AG09309 (cell line): ENCODE measurements around the gene YAP1.

Experiments used
- DNase-seq: peaks from one replicate; pipeline ENCODE4 v3.0.0-alpha.2; 2010; ENCODE audit warnings: low read depth
- H3K4me3 ChIP-seq: 2 replicates; pipeline ENCODE4 v1.5.1; 2011; ENCODE audit warnings: mild to moderate bottlenecking, low read depth, low read length, moderate library complexity; ENCODE audit not compliant: control insufficient read depth
- TF ChIP-seq, protein P1 (sequence below): IDR thresholded peaks from 2 replicates; pipeline ENCODE4 v1.5.1; 2011; ENCODE audit warnings: mild to moderate bottlenecking, low read depth, low read length, inconsistent platforms; ENCODE audit not compliant: insufficient read depth, control insufficient read depth; ENCODE audit errors: missing control alignments

The YAP1 gene

GRCh38 chr11:102179371-102179770, 69.1 kb downstream of the YAP1 start:
- H3K4me3 ChIP-seq: no peak overlapping the region
- no peak for DNase-seq
- TF ChIP-seq, protein P1, sequence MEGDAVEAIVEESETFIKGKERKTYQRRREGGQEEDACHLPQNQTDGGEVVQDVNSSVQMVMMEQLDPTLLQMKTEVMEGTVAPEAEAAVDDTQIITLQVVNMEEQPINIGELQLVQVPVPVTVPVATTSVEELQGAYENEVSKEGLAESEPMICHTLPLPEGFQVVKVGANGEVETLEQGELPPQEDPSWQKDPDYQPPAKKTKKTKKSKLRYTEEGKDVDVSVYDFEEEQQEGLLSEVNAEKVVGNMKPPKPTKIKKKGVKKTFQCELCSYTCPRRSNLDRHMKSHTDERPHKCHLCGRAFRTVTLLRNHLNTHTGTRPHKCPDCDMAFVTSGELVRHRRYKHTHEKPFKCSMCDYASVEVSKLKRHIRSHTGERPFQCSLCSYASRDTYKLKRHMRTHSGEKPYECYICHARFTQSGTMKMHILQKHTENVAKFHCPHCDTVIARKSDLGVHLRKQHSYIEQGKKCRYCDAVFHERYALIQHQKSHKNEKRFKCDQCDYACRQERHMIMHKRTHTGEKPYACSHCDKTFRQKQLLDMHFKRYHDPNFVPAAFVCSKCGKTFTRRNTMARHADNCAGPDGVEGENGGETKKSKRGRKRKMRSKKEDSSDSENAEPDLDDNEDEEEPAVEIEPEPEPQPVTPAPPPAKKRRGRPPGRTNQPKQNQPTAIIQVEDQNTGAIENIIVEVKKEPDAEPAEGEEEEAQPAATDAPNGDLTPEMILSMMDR: no peak

- no peak for DNase-seq
- TF ChIP-seq, protein P1: no peak
These were observed 74.2 kb downstream of the YAP1 start for GRCh38 chr11:102184269-102184987.

DNA sequence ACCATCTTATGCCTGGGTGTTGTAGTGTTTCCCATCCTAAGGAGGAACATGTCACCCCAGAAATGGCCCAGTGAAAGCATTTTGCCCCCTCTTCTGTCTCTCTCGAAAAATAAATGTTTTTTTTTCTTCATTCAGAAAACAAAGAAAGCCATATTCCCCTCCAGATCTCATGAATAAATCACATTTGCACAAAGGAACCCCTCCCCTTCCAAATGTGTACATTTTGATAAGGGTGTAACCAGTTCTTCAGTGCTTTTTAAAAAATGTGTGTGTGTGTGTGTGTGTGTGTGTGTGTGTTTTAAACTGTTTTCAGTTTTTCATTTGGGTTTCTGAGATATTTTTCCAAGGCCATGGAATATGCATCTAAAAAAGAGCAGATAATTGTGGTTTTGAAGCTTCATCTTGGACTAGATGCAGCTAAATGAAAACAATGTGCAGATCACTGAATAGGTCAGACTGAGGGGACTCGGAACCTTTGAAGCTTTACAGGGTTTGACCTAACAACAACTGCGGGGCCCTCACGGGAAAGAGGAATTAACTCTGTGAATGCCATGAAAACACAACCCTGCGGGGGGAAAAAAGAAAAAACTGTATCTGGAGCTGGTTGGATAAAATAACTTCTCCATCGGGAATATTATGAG, 76.4 kb downstream of the YAP1 start:
- TF ChIP-seq, protein P1: no peak
- no peak overlapping the region for H3K4me3 ChIP-seq
- no peak for DNase-seq

More at GRCh38 chr11:102184269-102184987, 74.2 kb downstream of the YAP1 start:
- no peak overlapping the region for H3K4me3 ChIP-seq

DNA sequence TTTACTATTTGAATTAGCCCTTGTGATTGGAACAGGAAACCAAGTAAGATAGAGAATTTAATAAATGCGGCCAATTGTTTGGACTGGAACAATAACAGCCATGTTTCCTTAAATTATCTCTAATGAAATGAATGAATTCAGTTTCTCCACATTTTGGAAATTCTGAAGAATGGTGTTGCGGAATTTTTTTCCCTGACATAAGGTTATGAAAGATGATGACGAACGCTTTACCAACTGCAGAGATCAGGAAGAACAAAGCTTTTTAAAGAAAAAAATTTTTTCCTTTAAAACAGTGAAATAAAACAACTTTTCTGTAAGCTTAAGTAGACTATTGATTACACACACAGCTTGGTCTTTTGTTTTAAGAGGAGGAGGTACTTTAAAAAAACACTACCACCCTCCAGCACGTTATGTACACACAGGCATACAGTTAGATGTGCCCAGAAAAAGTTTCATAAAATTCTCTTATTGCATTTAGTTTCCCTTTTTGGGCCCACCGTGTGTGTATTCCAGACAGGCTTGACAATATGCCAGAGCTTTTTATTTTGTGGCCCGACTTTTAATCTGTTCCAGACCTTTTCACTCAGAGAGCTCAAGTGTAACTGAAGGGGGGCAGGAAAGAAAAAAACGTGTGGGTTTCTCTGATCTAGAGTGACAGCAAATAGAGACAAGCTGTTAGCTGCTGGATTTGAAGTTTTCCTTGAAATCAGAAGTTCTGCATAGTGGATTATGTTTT, 77.3 kb downstream of the YAP1 start:
- no peak for DNase-seq

GRCh38 chr11:102188488-102188887, 78.2 kb downstream of the YAP1 start:
- no peak overlapping the region for H3K4me3 ChIP-seq
- TF ChIP-seq, protein P1: no peak
- no peak for DNase-seq

More for the DNA sequence above, 77.3 kb downstream of the YAP1 start:
- no peak overlapping the region for H3K4me3 ChIP-seq
- TF ChIP-seq, protein P1: no peak

GRCh38 chr11:102191832-102192231, 81.6 kb downstream of the YAP1 start:
- no peak for DNase-seq

More at GRCh38 chr11:102191832-102192231, 81.6 kb downstream of the YAP1 start:
- TF ChIP-seq, protein P1: no peak
- H3K4me3 ChIP-seq: no peak overlapping the region
